OCI-LY1 (cell line): Measurements from ENCODE around the gene DYNLT1.

Source experiments
- H2AFZ ChIP-seq: fragments of 200-600 bp; sonication (generic), shearing (Covaris generic); 2 replicates; pipeline ENCODE4 v1.6.0; 2014; ENCODE audit warnings: antibody characterized with exemption, mild to moderate bottlenecking, low read length
- H3F3A ChIP-seq: fragments of 200-600 bp; sonication (generic), shearing (Covaris generic); 2 replicates; pipeline ENCODE4 v1.6.0; 2014; ENCODE audit warnings: mild to moderate bottlenecking, antibody characterized with exemption, low read length, moderate library complexity; ENCODE audit not compliant: insufficient read depth
- H3K27ac ChIP-seq: fragments of 200-600 bp; sonication (generic); 2 replicates; pipeline ENCODE4 v1.5.1; 2014; ENCODE audit warnings: low read length, mixed run types, mild to moderate bottlenecking, low read depth; ENCODE audit not compliant: poor library complexity, severe bottlenecking
- H3K27me3 ChIP-seq: fragments of 200-600 bp; sonication (generic); 2 replicates; pipeline ENCODE4 v1.6.0; 2014; ENCODE audit warnings: antibody characterized with exemption, mild to moderate bottlenecking, low read length, moderate library complexity; ENCODE audit not compliant: insufficient read depth
- H3K36me3 ChIP-seq: fragments of 200-600 bp; sonication (generic); 2 replicates; pipeline ENCODE4 v1.6.1; 2014; ENCODE audit warnings: mild to moderate bottlenecking, antibody characterized with exemption, low read length, moderate library complexity, mixed read lengths; ENCODE audit not compliant: insufficient read depth
- H3K4me1 ChIP-seq: fragments of 200-600 bp; sonication (generic); 2 replicates; pipeline ENCODE4 v1.5.1; 2014; ENCODE audit warnings: mild to moderate bottlenecking, low read length, moderate library complexity; ENCODE audit not compliant: insufficient read depth, severe bottlenecking
- H3K4me2 ChIP-seq: fragments of 200-600 bp; sonication (generic), shearing (Covaris generic); 2 replicates; pipeline ENCODE4 v1.6.1; 2014; ENCODE audit warnings: low read length
- H3K4me3 ChIP-seq: fragments of 200-600 bp; sonication (generic); 2 replicates; pipeline ENCODE4 v1.5.1; 2014; ENCODE audit warnings: low read length, low read depth, mild to moderate bottlenecking, mixed read lengths; ENCODE audit not compliant: poor library complexity, severe bottlenecking
- H3K79me2 ChIP-seq: fragments of 200-600 bp; shearing (Covaris generic); 2 replicates; pipeline ENCODE4 v1.6.1; 2016; ENCODE audit warnings: mixed run types, low read length, mixed read lengths; ENCODE audit not compliant: insufficient read depth
- H3K9ac ChIP-seq: fragments of 200-600 bp; sonication (generic), shearing (Covaris generic); 2 replicates; pipeline ENCODE4 v1.6.1; 2014; ENCODE audit warnings: mild to moderate bottlenecking, low read length, mixed read lengths
- H3K9me2 ChIP-seq: fragments of 200-600 bp; sonication (generic), shearing (Covaris generic); 2 replicates; pipeline ENCODE4 v1.6.1; 2014; ENCODE audit warnings: low read depth, mild to moderate bottlenecking, low read length, mixed read lengths
- H3K9me3 ChIP-seq: fragments of 200-600 bp; shearing (Covaris generic); 2 replicates; pipeline ENCODE4 v1.6.1; 2014; ENCODE audit warnings: low read length, mixed read lengths
- H4K20me1 ChIP-seq: fragments of 200-600 bp; sonication (generic), shearing (Covaris generic); 2 replicates; pipeline ENCODE4 v1.6.0; 2016; ENCODE audit warnings: mild to moderate bottlenecking, low read length; ENCODE audit not compliant: insufficient read depth
- EZH2 ChIP-seq: fragments of 200-600 bp; sonication (generic), shearing (Covaris generic); IDR thresholded peaks from 2 replicates; pipeline ENCODE4 v1.8.0; 2017; ENCODE audit warnings: borderline replicate concordance, mixed run types, mild to moderate bottlenecking, antibody characterized with exemption, low read length, moderate library complexity, mixed read lengths
- TF ChIP-seq, protein P1 (sequence below): fragments of 200-600 bp; sonication (generic), shearing (Covaris generic); IDR thresholded peaks from 2 replicates; pipeline ENCODE4 v1.5.1; 2017; ENCODE audit warnings: mild to moderate bottlenecking, antibody characterized with exemption, low read length, moderate library complexity, mixed read lengths

DYNLT1 gene

DNA sequence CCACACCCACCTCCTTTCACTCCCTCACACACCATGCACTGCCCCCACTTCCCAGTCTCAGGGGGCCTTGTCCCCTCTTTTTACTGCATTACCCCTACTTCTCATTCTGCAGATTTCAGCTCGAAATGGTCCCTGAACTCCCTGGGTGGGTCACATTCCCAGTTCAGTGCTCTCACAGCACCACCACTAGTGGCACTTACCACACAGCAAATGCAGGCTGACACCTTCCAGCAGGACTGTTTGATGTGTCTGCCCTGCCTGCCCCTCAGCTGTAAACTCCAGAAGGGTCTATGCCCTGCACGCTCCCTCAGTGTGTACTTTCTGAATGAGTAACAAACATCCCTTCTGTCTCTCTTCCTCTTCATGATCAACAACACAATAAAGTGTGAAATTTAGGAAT, 4.0 kb downstream of the DYNLT1 start:
- Histone ChIP-seq H3K4me2 (no peak overlapping the region), H3K4me3 (no peak overlapping the region), H3K27ac (no peak overlapping the region), H3K9ac (no peak overlapping the region), H3K9me2 (no peaks in the 10 kb centered on the region), H3K27me3 (no peaks in the 10 kb centered on the region), H4K20me1 (no peaks in the 10 kb centered on the region), H3K9me3 (no peaks in the 10 kb centered on the region), H3K79me2 (peaks cover 10% of the 10 kb centered on the region; the same call in 1 of the 2 replicates), H3F3A (no peaks in the 10 kb centered on the region), H3K4me1 (peaks cover 22% of the 10 kb centered on the region), H3K36me3 (peaks cover 25% of the 10 kb centered on the region), H2AFZ (no peak overlapping the region)
- TF ChIP-seq, protein P1, sequence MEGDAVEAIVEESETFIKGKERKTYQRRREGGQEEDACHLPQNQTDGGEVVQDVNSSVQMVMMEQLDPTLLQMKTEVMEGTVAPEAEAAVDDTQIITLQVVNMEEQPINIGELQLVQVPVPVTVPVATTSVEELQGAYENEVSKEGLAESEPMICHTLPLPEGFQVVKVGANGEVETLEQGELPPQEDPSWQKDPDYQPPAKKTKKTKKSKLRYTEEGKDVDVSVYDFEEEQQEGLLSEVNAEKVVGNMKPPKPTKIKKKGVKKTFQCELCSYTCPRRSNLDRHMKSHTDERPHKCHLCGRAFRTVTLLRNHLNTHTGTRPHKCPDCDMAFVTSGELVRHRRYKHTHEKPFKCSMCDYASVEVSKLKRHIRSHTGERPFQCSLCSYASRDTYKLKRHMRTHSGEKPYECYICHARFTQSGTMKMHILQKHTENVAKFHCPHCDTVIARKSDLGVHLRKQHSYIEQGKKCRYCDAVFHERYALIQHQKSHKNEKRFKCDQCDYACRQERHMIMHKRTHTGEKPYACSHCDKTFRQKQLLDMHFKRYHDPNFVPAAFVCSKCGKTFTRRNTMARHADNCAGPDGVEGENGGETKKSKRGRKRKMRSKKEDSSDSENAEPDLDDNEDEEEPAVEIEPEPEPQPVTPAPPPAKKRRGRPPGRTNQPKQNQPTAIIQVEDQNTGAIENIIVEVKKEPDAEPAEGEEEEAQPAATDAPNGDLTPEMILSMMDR: no peak

DNA sequence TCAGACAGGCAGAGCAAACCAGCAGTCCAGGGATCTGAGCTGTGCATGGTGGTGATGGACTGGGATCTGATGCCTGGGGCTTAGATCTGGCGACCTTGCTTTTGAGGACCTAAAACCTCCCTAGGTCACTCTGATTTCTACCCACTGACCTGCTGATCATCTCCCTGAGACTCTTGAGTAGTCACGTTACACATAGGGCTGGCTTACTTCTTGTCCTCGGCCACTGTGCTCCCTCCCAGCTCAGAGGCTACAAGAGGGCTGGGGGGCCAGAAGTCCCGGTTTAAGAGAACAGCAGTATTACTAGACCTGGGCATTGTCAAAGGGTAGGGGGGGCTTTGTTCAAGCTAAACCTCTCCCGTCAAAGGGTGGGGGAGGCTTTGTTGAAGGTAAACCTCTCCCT, 5.5 kb downstream of the DYNLT1 start:
- TF ChIP-seq, protein P1: no peak
- no peak for TF ChIP-seq EZH2
- H2AFZ ChIP-seq: no peak overlapping the region
- H3F3A ChIP-seq: no peaks in the 10 kb centered on the region
- H3K4me2 ChIP-seq: no peak overlapping the region
- no peak overlapping the region for H3K27ac ChIP-seq
- H3K79me2 ChIP-seq: peaks cover 10% of the 10 kb centered on the region; the same call in 1 of the 2 replicates
- no peaks in the 10 kb centered on the region for H3K9me2 ChIP-seq
- no peak overlapping the region for H3K9ac ChIP-seq
- no peak overlapping the region for H3K4me3 ChIP-seq
- H3K9me3 ChIP-seq: no peaks in the 10 kb centered on the region
- H3K27me3 ChIP-seq: no peaks in the 10 kb centered on the region
- peaks cover 39% of the 10 kb centered on the region for H3K36me3 ChIP-seq
- H3K4me1 ChIP-seq: peaks cover 13% of the 10 kb centered on the region
- no peaks in the 10 kb centered on the region for H4K20me1 ChIP-seq

DNA sequence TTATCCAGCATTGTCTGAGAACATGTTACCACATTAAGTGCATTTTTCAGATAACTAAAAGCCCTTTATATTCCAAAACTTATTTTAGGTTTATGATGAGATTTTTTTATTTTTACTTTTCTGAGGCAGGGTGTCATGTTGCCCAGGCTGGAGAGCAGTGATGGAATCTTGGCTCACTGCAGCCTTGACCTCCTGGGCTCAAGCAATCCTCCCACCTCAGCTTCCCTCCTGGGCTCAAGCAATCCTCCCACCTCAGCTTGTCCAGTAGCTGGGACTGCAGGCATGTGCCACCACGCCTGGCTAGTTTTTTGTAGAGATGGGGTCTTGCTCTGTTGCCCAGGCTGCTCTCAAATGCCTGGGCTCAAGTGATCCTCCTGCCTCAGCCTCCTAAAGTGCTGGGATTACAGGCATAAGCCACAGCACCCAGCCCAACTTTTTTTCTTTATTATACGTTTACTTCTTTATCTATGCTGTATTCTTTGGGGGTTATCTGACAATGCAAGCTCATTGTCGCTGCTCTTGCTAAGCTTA, 6.2 kb downstream of the DYNLT1 start:
- H3K4me3 ChIP-seq: no peak overlapping the region
- TF ChIP-seq, protein P1: no peak
- TF ChIP-seq EZH2: no peak
- H3K36me3 ChIP-seq: peaks cover 41% of the 10 kb centered on the region
- H3K9ac ChIP-seq: no peak overlapping the region
- no peaks in the 10 kb centered on the region for H3F3A ChIP-seq
- no peak overlapping the region for H3K4me2 ChIP-seq
- H3K27me3 ChIP-seq: no peaks in the 10 kb centered on the region
- H2AFZ ChIP-seq: no peak overlapping the region
- H3K27ac ChIP-seq: no peak overlapping the region
- no peaks in the 10 kb centered on the region for H3K9me2 ChIP-seq
- H3K4me1 ChIP-seq: peaks cover 11% of the 10 kb centered on the region
- no peaks in the 10 kb centered on the region for H3K9me3 ChIP-seq
- peaks cover 9% of the 10 kb centered on the region; the same call in 1 of the 2 replicates for H3K79me2 ChIP-seq
- no peaks in the 10 kb centered on the region for H4K20me1 ChIP-seq
